ENCODE measurements around the gene ZNF100. TPM values are rescaled to one million over a fixed set of nuclear protein-coding genes. Genes with fewer than 3 reads are reported as not detected.
"Not testable (repeated sequence)": the region's sequence is repeated elsewhere in the genome, so short reads cannot be mapped to it uniquely, and the experiment has no call there.

Gene ZNF100
- total RNA-seq, 1 donor from 2014 or later: 6.3 TPM

- intact Hi-C loops (cut with micrococcal nuclease); DNase-seq: not testable (repeated sequence)
Measured at GRCh38 chr19:21707878-21708277, 59.5 kb downstream of the ZNF100 start.

GRCh38 chr19:21707065-21707464 is 60.3 kb downstream of the ZNF100 start:
- intact Hi-C loops (cut with micrococcal nuclease): no loop called here
- DNase-seq: no peak
- no peak for ATAC-seq

More at GRCh38 chr19:21707878-21708277, 59.5 kb downstream of the ZNF100 start:
- ATAC-seq: not testable (repeated sequence)

DNA sequence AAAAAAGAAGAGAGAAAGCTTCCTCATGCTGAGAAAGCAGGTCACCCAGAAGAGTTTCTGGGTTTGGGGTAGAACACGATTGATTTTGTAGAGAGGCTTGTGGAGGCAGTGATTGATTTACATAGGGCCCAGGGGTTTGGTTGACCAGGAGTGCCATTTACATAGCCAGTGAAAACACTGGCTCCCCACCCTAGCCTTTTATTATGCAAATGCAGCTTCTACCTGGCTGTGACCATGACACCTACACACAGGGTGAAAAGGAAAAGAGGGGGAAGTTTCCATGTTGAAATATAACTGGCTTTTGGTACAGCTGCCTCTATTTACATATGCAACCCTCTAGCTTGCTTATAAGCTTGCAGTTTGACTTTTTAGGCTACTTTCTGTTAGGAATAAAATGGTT is 62.0 kb downstream of the ZNF100 start:
- intact Hi-C loops (cut with micrococcal nuclease): no loop called here
- ATAC-seq (no peak), DNase-seq (no peak)

DNA sequence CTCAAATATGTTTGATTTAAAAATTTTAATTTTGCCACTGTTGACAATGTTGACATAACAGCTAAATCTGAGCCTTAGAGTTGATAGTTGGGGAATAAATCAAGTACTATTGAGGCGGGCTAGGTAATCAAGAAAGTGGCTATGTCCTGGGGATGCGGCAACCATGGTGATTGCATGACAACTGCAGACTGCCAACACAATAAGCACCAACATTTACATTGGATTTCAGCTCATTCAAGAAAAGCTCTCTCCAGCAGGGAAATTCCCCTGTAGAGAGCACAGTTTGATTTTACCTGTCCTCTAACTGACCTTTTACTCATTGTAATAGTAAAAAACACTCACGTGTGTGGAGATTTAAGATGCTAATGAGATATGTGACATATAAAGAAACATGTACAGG is 63.1 kb downstream of the ZNF100 start:
- intact Hi-C loops (cut with micrococcal nuclease): no loop called here
- no peak for ATAC-seq
- no peak for DNase-seq

DNA sequence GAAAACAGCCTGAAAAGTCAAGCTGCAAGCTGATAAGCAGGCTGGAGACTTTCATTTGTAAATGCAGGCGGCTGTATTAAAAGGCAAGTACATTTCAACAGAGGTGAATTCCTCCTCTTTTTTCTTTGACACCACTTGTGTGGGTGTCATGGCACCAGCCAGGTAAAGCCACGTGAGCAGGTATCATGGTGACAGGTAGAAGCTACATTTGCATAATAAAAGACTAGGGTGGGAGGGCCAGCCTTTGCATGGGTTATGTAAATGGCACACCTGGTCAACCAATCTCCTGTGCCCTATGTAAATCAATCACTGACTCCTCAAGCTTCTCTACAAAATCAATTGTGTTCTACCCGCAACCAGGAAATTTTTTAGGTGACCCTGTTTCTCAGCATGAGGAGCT is 68.2 kb downstream of the ZNF100 start:
- no peak for ATAC-seq
- intact Hi-C loops (cut with micrococcal nuclease): loop anchor here (10.0 kb wide), 1 partner anchor 214 kb away; no protein-coding TSS in a partner anchor
- DNase-seq: no peak

DNA sequence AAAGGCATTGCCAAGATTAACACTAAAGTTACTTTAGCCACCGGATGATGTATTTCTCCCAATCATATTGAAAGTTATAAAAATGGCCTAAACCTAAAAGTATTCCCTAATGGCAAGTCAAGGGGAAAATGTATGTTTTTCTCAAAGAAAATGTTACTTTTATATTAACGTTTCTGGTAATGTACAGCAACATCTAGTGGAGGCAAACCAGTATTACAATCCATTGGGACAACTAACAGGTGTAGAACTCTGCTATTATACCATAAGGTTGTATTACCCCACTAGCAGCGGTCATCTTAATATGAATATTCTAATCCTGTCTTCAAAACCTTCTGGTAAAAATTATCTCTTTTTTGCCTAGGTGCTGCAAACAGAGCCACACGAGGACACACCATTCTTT is 69.2 kb downstream of the ZNF100 start:
- ATAC-seq (peak; percentile 61), DNase-seq (no peak)
- intact Hi-C loops (cut with micrococcal nuclease): loop anchor here (10.0 kb wide), 1 partner anchor 213 kb away; no protein-coding TSS in a partner anchor

GRCh38 chr19:21697698-21698097 is 69.7 kb downstream of the ZNF100 start:
- no peak for ATAC-seq
- intact Hi-C loops (cut with micrococcal nuclease): loop anchor here (10.0 kb wide), 1 partner anchor 213 kb away; no protein-coding TSS in a partner anchor
- DNase-seq: no peak

DNA sequence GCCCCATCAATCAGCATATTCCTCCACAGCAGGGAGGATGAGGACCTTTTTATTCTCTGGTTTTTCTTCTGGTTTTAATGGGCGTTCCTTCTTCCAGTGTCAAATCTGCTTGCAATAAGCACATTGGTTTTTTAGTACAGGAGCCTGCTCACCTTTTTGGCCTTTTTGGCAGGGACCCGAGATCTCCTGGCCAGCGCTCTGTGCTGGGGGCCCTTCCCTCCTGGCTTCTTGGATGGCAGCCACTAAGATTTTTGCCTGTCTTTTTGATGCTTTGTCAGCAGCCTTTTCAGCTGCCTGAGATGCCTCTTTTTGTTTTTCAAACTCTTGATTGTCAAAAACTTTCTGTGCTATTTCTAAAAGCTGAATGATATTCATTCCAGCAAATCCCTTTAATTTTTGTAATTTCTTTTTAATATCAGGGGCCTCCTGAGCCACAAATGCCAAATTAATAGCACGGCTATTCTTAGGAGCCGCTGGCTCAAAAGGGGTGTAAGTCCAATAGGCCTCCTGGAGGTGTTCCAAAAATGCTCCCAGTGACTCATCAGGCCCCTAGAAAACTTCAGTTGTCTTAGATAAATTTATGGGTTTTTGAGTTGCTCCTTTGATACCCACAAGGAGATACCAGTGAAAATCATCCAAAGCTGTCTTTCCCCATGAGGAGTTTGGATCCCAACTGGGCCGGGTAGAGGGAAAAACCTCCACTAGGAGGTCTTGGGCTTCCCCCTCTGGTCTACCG is 73.0 kb downstream of the ZNF100 start:
- intact Hi-C loops (cut with micrococcal nuclease): loop anchor here (10.0 kb wide), 1 partner anchor 210 kb away; no protein-coding TSS in a partner anchor
- no peak for ATAC-seq
- no peak for DNase-seq

DNA sequence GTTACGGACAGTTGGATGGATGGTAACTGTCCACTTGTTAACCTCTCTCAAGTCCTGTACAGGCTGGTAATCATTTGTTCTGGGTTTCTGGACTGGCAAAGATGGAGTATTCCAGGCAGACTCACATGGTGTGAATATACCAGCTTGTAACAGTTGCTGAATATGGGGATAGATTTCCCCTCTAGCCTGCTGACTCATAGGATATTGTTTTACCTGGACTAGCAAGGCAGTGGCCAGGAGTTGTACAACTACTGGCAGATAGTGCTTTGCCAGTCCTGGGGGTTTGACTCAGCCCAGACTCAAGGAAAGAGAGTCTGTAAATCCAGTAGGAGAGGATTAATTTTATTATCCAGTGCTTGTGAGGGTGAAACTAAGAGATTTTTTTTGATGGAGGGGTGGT is 74.0 kb downstream of the ZNF100 start:
- ATAC-seq: no peak
- DNase-seq: no peak
- intact Hi-C loops (cut with micrococcal nuclease): loop anchor here (10.0 kb wide), 1 partner anchor 209 kb away; no protein-coding TSS in a partner anchor

GRCh38 chr19:21691661-21692060 is 75.7 kb downstream of the ZNF100 start:
- intact Hi-C loops (cut with micrococcal nuclease): loop anchor here (10.0 kb wide), 1 partner anchor 207 kb away; no protein-coding TSS in a partner anchor
- no peak for ATAC-seq
- no peak for DNase-seq

- intact Hi-C loops (cut with micrococcal nuclease): no loop called here
- no peak for ATAC-seq
- no peak for DNase-seq
Measured at GRCh38 chr19:21688464-21688863, 78.9 kb downstream of the ZNF100 start.

DNA sequence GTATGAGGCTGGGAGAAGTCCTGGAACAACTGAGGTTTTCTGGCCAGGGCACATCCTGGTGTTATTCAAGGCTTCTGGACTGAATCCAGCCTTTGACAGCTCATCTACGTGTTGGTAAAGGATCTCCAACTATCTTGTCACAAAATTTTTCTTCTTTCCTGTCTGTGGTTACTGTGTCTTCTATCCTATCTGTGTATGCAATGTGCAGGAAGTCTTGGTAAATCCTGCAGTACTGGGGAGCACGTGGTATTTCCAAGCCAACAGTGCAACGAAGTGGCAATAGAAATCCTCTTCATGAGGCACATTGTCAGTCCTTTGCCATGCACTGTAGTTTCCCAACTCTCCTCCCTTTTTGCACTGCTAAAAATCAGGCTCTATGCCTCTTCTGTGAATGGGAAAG is 86.7 kb downstream of the ZNF100 start:
- intact Hi-C loops (cut with micrococcal nuclease): no loop called here
- ATAC-seq (no peak), DNase-seq (no peak)

DNA sequence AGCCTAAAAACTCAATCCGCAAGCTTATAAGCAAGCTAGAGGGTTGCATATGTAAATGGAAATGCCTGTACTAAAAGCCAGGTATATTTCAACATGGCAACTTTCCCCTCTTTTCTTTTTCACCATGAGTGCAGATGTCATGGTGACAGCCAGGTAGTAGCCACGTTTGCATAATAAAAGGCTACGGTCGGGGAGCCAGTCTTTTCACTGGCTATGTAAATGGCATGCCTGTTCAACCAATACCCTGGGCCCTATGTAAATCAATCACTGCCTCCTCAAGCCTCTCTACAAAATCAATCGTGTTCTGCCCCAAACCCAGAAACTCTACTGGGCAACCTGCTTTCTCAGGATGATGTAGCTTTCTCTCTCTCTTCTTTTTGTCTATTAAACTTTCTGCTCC is 87.4 kb downstream of the ZNF100 start:
- no peak for DNase-seq
- ATAC-seq: no peak
- intact Hi-C loops (cut with micrococcal nuclease): no loop called here

GRCh38 chr19:21677696-21678418 is 89.5 kb downstream of the ZNF100 start:
- intact Hi-C loops (cut with micrococcal nuclease): no loop called here
- DNase-seq (peak; percentile 46), ATAC-seq (peak; percentile 82)

- intact Hi-C loops (cut with micrococcal nuclease): no loop called here
- ATAC-seq: no peak
- DNase-seq: no peak
Measured at GRCh38 chr19:21674454-21674853, 92.9 kb downstream of the ZNF100 start.

- peak; percentile 60 for ATAC-seq
- intact Hi-C loops (cut with micrococcal nuclease); DNase-seq: not testable (repeated sequence)
Measured at GRCh38 chr19:21673479-21673878, 93.9 kb downstream of the ZNF100 start.

Measured in left ventricle myocardium superior (tissue), 1 donor.